CD14-positive monocyte (primary cell): ENCODE data around the gene GRN. TPM values are rescaled to one million over a fixed set of nuclear protein-coding genes. Genes with fewer than 3 reads are reported as not detected.

Source experiments
- DNase-seq, 3 donors: peaks; one replicate each; pipeline ENCODE4 v3.0.0-alpha.2; 2011 to 2022
- H2AFZ ChIP-seq: 2 replicates; pipeline ENCODE4 v1.6.0; 2012; ENCODE audit warnings: mild to moderate bottlenecking, low read depth, low read length, inconsistent platforms; ENCODE audit not compliant: insufficient read depth, poor library complexity, severe bottlenecking
- H3K27ac ChIP-seq, 2 donors: 1 replicate in 1 of 2; 2 replicates in 1 of 2; pipeline ENCODE4 v1.5.1; 2012 to 2013; ENCODE audit warnings: low read length in 2 of 2, control low read depth in 1 of 2, inconsistent platforms in 1 of 2, low read depth in 1 of 2, mild to moderate bottlenecking in 1 of 2
- H3K27me3 ChIP-seq, 2 donors: one replicate each; pipeline versions ENCODE4 v1.6.0 to v1.6.1; 2011 to 2013; ENCODE audit warnings: low read length in 2 of 2; ENCODE audit not compliant: control insufficient read depth in 2 of 2, insufficient read depth in 2 of 2
- H3K36me3 ChIP-seq, 2 donors: replicated peaks in 1 of 2; 1 replicate in 1 of 2; 2 replicates in 1 of 2; pipeline versions ENCODE4 v1.5.1 to v1.6.1; 2012 to 2013; ENCODE audit warnings: low read length in 2 of 2, control low read depth in 1 of 2, inconsistent platforms in 1 of 2, mild to moderate bottlenecking in 1 of 2; ENCODE audit not compliant: insufficient read depth in 2 of 2, control insufficient read depth in 1 of 2
- H3K4me1 ChIP-seq, 2 donors: 1 replicate in 1 of 2; 2 replicates in 1 of 2; pipeline versions ENCODE4 v1.5.1 to v1.6.1; 2012 to 2013; ENCODE audit warnings: low read length in 2 of 2, control low read depth in 1 of 2, inconsistent platforms in 1 of 2, mild to moderate bottlenecking in 1 of 2, moderate library complexity in 1 of 2; ENCODE audit not compliant: insufficient read depth in 2 of 2, control insufficient read depth in 1 of 2
- H3K4me2 ChIP-seq: replicated peaks from 2 replicates; pipeline ENCODE3; 2012; ENCODE audit warnings: low read length, moderate library complexity, mild to moderate bottlenecking; ENCODE audit not compliant: poor library complexity, severe bottlenecking; ENCODE audit errors: extremely low read depth
- H3K4me3 ChIP-seq, 3 experiments: fragments of 200-600 bp in 1 of 3; sonication (generic) in 1 of 3; replicated peaks in 1 of 3; 1 replicate in 2 of 3; 2 replicates in 1 of 3; pipeline ENCODE4 v1.5.1; 2011 to 2013; ENCODE audit warnings: low read length in 3 of 3, mild to moderate bottlenecking in 3 of 3, control low read depth in 2 of 3, low read depth in 2 of 3, inconsistent platforms in 1 of 3, moderate library complexity in 1 of 3
- H3K79me2 ChIP-seq: 2 replicates; pipeline ENCODE4 v1.6.0; 2012; ENCODE audit warnings: mild to moderate bottlenecking, control low read depth, inconsistent platforms, low read length, moderate library complexity; ENCODE audit not compliant: insufficient read depth
- H3K9ac ChIP-seq: 2 replicates; pipeline ENCODE4 v1.6.0; 2017; ENCODE audit warnings: low read length, mild to moderate bottlenecking; ENCODE audit not compliant: insufficient read depth, poor library complexity, severe bottlenecking
- H3K9me3 ChIP-seq, 2 donors: replicated peaks in 1 of 2; 1 replicate in 1 of 2; 2 replicates in 1 of 2; pipeline versions ENCODE4 v1.5.1 to v1.6.1; 2012 to 2013; ENCODE audit warnings: low read length in 2 of 2, control low read depth in 1 of 2; ENCODE audit not compliant: control insufficient read depth in 1 of 2, insufficient read depth in 1 of 2
- H4K20me1 ChIP-seq: 2 replicates; pipeline ENCODE4 v1.6.0; 2012; ENCODE audit warnings: mild to moderate bottlenecking, low read length, control low read depth, moderate library complexity; ENCODE audit not compliant: insufficient read depth
- H3K27ac Mint-ChIP-seq, 7 donors: one replicate each; pipeline ENCODE4 v1.8.0; 2020; ENCODE audit warnings: mild to moderate bottlenecking in 7 of 7, mixed read lengths in 7 of 7, moderate library complexity in 6 of 7, inconsistent platforms in 2 of 7
- H3K27me3 Mint-ChIP-seq, 3 donors: one replicate each; pipeline ENCODE4 v1.8.0; 2021 to 2022; ENCODE audit warnings: low read depth in 3 of 3, mild to moderate bottlenecking in 3 of 3, mixed read lengths in 3 of 3, moderate library complexity in 3 of 3, inconsistent platforms in 1 of 3
- H3K36me3 Mint-ChIP-seq, 2 donors: one replicate each; pipeline ENCODE4 v1.8.0; 2020; ENCODE audit warnings: mixed read lengths in 2 of 2, inconsistent platforms in 1 of 2, mild to moderate bottlenecking in 1 of 2
- H3K4me1 Mint-ChIP-seq: one replicate; pipeline ENCODE4 v1.8.0; 2020; ENCODE audit warnings: mild to moderate bottlenecking, mixed read lengths
- H3K4me3 Mint-ChIP-seq, 2 donors: one replicate each; pipeline ENCODE4 v1.8.0; 2020; ENCODE audit warnings: mild to moderate bottlenecking in 2 of 2, mixed read lengths in 2 of 2, moderate library complexity in 1 of 2
- H3K9me3 Mint-ChIP-seq, 7 donors: one replicate each; pipeline ENCODE4 v1.8.0; 2020 to 2022; ENCODE audit warnings: mixed read lengths in 7 of 7, mild to moderate bottlenecking in 6 of 7, moderate library complexity in 6 of 7, inconsistent platforms in 2 of 7
- WGBS: methylation state at CpG from one replicate; pipeline ENCODE4 v1.1.5; 2013; ENCODE audit warnings: missing lambda C conversion rate; ENCODE audit not compliant: insufficient coverage; 5-methylcytosine and 5-hydroxymethylcytosine counted together
- intact Hi-C, 2 donors: fragments of 100-400 bp; cut with micrococcal nuclease; formaldehyde crosslinking; loops; one replicate each; pipeline versions ENCODE4 v1.15.0 to v1.15.1; 2023
- polyA plus RNA-seq, 3 donors: library from polyadenylated mRNA; depleted of rRNA in 1 of 3; unstranded in 2 of 3; stranded (reverse) in 1 of 3; fragments of 300-500 nt in 2 of 3; fragments of >200 nt in 1 of 3; fragmentation: Illumina TruSeq in 2 of 3; gene quantifications; 1 replicate in 2 of 3; 2 replicates in 1 of 3; pipeline ENCODE4 v1.2.3, GENCODE V29; 2012 to 2021
- TF ChIP-seq, protein P1 (sequence below): fragments of 200-600 bp; IDR thresholded peaks from one replicate; pipeline ENCODE4 v1.8.0; 2022; ENCODE audit warnings: antibody characterized with exemption, mild to moderate bottlenecking

GRN gene
- polyA plus RNA-seq, 3 donors: 1,303 to 1,960 (median 1,361) TPM

DNA sequence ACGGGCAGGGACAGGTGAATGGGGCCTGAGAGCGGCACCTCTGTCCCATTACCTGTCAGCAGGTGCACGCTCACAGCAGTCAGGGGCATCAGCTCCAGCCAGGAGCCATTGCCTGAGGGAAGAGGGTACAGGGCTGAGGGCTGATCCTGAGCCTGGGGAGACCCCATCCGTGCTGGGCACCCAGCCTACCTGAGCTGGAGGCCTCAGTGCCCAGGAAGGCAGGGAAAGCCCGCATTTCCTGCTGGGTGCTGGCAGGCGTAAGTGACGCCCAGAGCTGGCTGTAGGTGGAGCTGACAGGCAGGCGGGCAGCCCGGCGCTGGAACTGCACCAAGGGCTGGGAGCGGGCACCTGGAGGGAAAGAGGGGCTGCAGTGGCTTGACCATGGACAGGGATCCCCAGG, 11.1 kb downstream of the GRN start:
- no peak overlapping the region for H3K4me3 Mint-ChIP-seq

DNA sequence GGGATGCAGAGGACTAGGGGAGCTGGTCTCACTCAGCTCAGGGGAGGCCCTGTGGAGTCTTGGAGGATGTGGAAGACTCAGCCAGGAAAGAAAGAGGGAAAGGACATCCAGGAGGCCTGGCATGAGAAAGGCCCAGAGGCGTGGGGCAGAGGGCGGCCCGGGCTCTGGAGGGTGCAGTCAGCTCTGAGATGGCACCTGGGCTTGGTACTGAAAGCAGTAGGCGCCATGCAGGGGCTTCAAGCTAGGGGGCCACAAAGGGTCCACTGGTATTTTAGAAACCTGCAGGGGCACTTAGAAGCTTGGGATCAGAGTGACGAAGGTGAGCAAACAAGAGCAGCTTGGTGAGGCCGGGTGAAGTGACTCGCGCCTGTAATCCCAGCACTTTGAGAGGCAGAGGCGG, 13.0 kb downstream of the GRN start:
- intact Hi-C loops: no loop called here
- peaks cover 1 to 2% of the 10 kb centered on the region in 2 donors for H3K36me3 Mint-ChIP-seq
- H3K4me3 ChIP-seq: no peak overlapping the region

More for the DNA sequence above, 11.1 kb downstream of the GRN start:
- Histone ChIP-seq H3K9ac (no peak overlapping the region), H3K4me2 (no peak overlapping the region), H3K27ac (no peak overlapping the region), H3K27me3 (peaks cover 0 to 18% of the 10 kb centered on the region in 2 donors), H3K4me3 (no peak overlapping the region), H3K4me1 (peaks cover 5 to 27% of the 10 kb centered on the region in 2 donors), H3K9me3 (no peaks in the 10 kb centered on the region), H3K79me2 (no peaks in the 10 kb centered on the region), H2AFZ (no peak overlapping the region), H4K20me1 (peaks cover 24% of the 10 kb centered on the region), H3K36me3 (peaks cover 20 to 21% of the 10 kb centered on the region in 2 donors)
- intact Hi-C loops: no loop called here
- TF ChIP-seq, protein P1, sequence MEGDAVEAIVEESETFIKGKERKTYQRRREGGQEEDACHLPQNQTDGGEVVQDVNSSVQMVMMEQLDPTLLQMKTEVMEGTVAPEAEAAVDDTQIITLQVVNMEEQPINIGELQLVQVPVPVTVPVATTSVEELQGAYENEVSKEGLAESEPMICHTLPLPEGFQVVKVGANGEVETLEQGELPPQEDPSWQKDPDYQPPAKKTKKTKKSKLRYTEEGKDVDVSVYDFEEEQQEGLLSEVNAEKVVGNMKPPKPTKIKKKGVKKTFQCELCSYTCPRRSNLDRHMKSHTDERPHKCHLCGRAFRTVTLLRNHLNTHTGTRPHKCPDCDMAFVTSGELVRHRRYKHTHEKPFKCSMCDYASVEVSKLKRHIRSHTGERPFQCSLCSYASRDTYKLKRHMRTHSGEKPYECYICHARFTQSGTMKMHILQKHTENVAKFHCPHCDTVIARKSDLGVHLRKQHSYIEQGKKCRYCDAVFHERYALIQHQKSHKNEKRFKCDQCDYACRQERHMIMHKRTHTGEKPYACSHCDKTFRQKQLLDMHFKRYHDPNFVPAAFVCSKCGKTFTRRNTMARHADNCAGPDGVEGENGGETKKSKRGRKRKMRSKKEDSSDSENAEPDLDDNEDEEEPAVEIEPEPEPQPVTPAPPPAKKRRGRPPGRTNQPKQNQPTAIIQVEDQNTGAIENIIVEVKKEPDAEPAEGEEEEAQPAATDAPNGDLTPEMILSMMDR: no peak
- Mint-ChIP-seq H3K27me3 (peaks cover 16 to 46% (median 18%) of the 10 kb centered on the region in 3 donors), H3K27ac (no peak overlapping the region), H3K36me3 (peaks cover 19 to 20% of the 10 kb centered on the region in 2 donors), H3K9me3 (peaks cover 0 to 4% (median 0%) of the 10 kb centered on the region in 7 donors), H3K4me1 (peaks cover 14% of the 10 kb centered on the region)
- DNase-seq: no peak
- WGBS: 92% methylated on average over 11 of the region's 11 CpGs

More for the DNA sequence above, 13.0 kb downstream of the GRN start:
- H3K27ac ChIP-seq: no peak overlapping the region
- peaks cover 6% of the 10 kb centered on the region for H4K20me1 ChIP-seq
- 99% methylated on average over 9 of the region's 9 CpGs for WGBS
- Mint-ChIP-seq H3K27ac (peak overlapping the region in 1 of 7 donors; percentile 7), H3K27me3 (peaks cover 27 to 62% (median 33%) of the 10 kb centered on the region in 3 donors), H3K4me3 (no peak overlapping the region), H3K4me1 (peaks cover 5% of the 10 kb centered on the region), H3K9me3 (peaks cover 0 to 2% (median 2%) of the 10 kb centered on the region in 7 donors)
- H3K27me3 ChIP-seq: peaks cover 9 to 36% of the 10 kb centered on the region in 2 donors
- H3K9me3 ChIP-seq: no peaks in the 10 kb centered on the region
- no peak for DNase-seq
- H3K79me2 ChIP-seq: no peaks in the 10 kb centered on the region
- TF ChIP-seq, protein P1: no peak
- H3K9ac ChIP-seq: no peak overlapping the region
- peaks cover 2 to 3% of the 10 kb centered on the region in 2 donors for H3K36me3 ChIP-seq
- peaks cover 7 to 21% of the 10 kb centered on the region in 2 donors for H3K4me1 ChIP-seq
- no peak overlapping the region for H3K4me2 ChIP-seq
- no peak overlapping the region for H2AFZ ChIP-seq
